ENCODE results near the gene ABL2.
"Not testable (repeated sequence)": the region's sequence is repeated elsewhere in the genome, so short reads cannot be mapped to it uniquely, and the experiment has no call there.

Gene ABL2

DNA sequence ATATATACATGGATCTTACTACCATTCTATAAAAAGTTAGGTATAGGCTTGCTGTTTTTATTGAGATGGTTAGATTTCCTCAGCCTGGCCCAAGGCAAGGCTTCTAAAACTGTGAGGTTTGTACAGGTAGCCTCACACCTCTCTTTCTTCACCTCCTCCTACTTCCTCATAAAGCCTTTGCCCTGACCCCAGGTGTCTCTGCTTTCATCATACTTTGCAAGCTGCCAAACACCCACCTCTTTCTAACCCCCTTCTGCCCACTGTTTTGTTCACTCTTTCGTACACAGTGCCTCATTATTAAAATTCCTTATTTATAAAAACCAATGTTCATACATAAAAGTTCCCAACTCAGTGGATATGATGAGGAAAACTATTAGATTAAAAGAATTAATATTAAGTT is 32.7 kb upstream of the ABL2 start:
- Histone ChIP-seq H3K27me3 (replicated peaks; ENCODE audit: control insufficient read depth, insufficient read depth, low read length) (no peaks in the 10 kb centered on the region), H3K4me3 (replicated peaks; ENCODE audit: low read depth, low read length) (no peak overlapping the region), H3K36me3 (ENCODE audit: control insufficient read depth, insufficient read depth, low read length) (no peaks in the 10 kb centered on the region)
- TF ChIP-seq, protein P1, sequence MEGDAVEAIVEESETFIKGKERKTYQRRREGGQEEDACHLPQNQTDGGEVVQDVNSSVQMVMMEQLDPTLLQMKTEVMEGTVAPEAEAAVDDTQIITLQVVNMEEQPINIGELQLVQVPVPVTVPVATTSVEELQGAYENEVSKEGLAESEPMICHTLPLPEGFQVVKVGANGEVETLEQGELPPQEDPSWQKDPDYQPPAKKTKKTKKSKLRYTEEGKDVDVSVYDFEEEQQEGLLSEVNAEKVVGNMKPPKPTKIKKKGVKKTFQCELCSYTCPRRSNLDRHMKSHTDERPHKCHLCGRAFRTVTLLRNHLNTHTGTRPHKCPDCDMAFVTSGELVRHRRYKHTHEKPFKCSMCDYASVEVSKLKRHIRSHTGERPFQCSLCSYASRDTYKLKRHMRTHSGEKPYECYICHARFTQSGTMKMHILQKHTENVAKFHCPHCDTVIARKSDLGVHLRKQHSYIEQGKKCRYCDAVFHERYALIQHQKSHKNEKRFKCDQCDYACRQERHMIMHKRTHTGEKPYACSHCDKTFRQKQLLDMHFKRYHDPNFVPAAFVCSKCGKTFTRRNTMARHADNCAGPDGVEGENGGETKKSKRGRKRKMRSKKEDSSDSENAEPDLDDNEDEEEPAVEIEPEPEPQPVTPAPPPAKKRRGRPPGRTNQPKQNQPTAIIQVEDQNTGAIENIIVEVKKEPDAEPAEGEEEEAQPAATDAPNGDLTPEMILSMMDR (IDR thresholded peaks at IDR 0.05; ENCODE audit: insufficient read depth, low read length, poor library complexity, severe bottlenecking): no peak
- no peak for DNase-seq (ENCODE audit: extremely low read depth, insufficient read length)

- Histone ChIP-seq H3K36me3 (ENCODE audit: control insufficient read depth, insufficient read depth, low read length) (no peaks in the 10 kb centered on the region), H3K4me3 (replicated peaks; ENCODE audit: low read depth, low read length) (no peak overlapping the region), H3K27me3 (replicated peaks; ENCODE audit: control insufficient read depth, insufficient read depth, low read length) (no peaks in the 10 kb centered on the region)
- TF ChIP-seq, protein P1 (IDR thresholded peaks at IDR 0.05; ENCODE audit: insufficient read depth, low read length, poor library complexity, severe bottlenecking): no peak
- DNase-seq (ENCODE audit: extremely low read depth, insufficient read length): no peak
These were observed 24.0 kb upstream of the ABL2 start for GRCh38 chr1:179253286-179253972.

- TF ChIP-seq, protein P1 (IDR thresholded peaks at IDR 0.05; ENCODE audit: insufficient read depth, low read length, poor library complexity, severe bottlenecking): no peak
- no peaks in the 10 kb centered on the region for H3K27me3 ChIP-seq (replicated peaks; ENCODE audit: control insufficient read depth, insufficient read depth, low read length)
- no peak for DNase-seq (ENCODE audit: extremely low read depth, insufficient read length)
- H3K4me3 ChIP-seq (replicated peaks; ENCODE audit: low read depth, low read length): no peak overlapping the region
- H3K36me3 ChIP-seq (ENCODE audit: control insufficient read depth, insufficient read depth, low read length): no peaks in the 10 kb centered on the region
These were observed 23.1 kb upstream of the ABL2 start for GRCh38 chr1:179252606-179253005.

DNA sequence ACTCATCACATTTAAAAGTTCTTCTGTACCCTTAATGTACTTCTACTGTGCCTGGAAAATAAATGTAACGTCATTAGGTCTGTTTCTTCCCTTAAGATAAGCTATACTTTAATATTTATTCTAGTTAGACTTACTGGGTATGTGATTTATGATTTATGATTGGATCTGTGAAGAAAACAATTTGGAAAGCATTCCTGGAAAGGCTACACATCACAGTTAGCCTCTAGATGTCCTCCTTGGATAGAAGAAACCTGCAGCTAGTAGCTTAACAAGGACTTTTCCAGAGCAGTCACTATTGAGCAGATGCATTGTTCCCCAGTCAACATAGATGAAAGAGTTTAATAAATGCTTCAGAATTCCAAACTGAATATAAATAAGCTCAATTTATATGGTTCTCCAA is 22.2 kb upstream of the ABL2 start:
- H3K27me3 ChIP-seq (replicated peaks; ENCODE audit: control insufficient read depth, insufficient read depth, low read length): no peaks in the 10 kb centered on the region
- no peaks in the 10 kb centered on the region for H3K36me3 ChIP-seq (ENCODE audit: control insufficient read depth, insufficient read depth, low read length)
- H3K4me3 ChIP-seq (replicated peaks; ENCODE audit: low read depth, low read length): no peak overlapping the region
- DNase-seq (ENCODE audit: extremely low read depth, insufficient read length): no peak
- TF ChIP-seq, protein P1 (IDR thresholded peaks at IDR 0.05; ENCODE audit: insufficient read depth, low read length, poor library complexity, severe bottlenecking): no peak

GRCh38 chr1:179247923-179248322 is 18.4 kb upstream of the ABL2 start:
- no peak for DNase-seq (ENCODE audit: extremely low read depth, insufficient read length)
- H3K36me3 ChIP-seq (ENCODE audit: control insufficient read depth, insufficient read depth, low read length): no peaks in the 10 kb centered on the region
- no peak overlapping the region for H3K4me3 ChIP-seq (replicated peaks; ENCODE audit: low read depth, low read length)
- TF ChIP-seq, protein P1 (IDR thresholded peaks at IDR 0.05; ENCODE audit: insufficient read depth, low read length, poor library complexity, severe bottlenecking): no peak
- no peaks in the 10 kb centered on the region for H3K27me3 ChIP-seq (replicated peaks; ENCODE audit: control insufficient read depth, insufficient read depth, low read length)

DNA sequence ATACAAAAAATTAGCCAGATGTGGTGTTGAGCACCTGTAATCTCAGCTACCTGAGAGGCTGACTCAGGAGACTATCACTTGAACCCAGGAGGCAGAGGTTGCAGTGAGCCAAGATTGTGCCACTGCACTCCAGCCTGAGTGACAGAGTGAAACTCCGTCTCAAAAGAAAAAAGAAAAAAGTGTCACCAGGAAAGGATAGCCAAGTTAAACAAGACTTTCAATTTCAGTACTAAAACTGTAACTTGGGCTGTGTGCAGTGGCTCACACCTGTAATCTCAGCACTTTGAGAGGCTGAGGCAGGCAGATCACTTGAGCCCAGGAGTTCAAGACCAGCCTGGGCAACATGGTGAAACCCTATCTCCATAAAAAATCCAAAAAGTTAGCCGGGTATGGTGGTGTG is 15.9 kb upstream of the ABL2 start:
- H3K4me3 ChIP-seq (replicated peaks; ENCODE audit: low read depth, low read length); H3K27me3 ChIP-seq (replicated peaks; ENCODE audit: control insufficient read depth, insufficient read depth, low read length); H3K36me3 ChIP-seq (ENCODE audit: control insufficient read depth, insufficient read depth, low read length); DNase-seq (ENCODE audit: extremely low read depth, insufficient read length): not testable (repeated sequence)

Measured in GM06990 (cell line).